RWPE2 (cell line): ENCODE measurements around the gene NFE2L3.

Experiments used
- ATAC-seq: fragments of 200-7000 bp; cut with Tn5 transposase; 3 replicates; pipeline ENCODE4 v1.9.1; 2021; ENCODE audit warnings: low read depth
- DNase-seq: peaks from one replicate; pipeline ENCODE4 v3.0.0-alpha.2; 2020; ENCODE audit warnings: low spot score
- H3K27ac ChIP-seq: fragments of 450-650 bp; 2 replicates; pipeline ENCODE4 v1.5.1; 2017; ENCODE audit warnings: mild to moderate bottlenecking; ENCODE audit not compliant: poor library complexity, severe bottlenecking
- H3K27me3 ChIP-seq: fragments of 250-450 bp; sonication (Bioruptor Pico); 2 replicates; pipeline ENCODE4 v1.5.1; 2021; ENCODE audit warnings: mild to moderate bottlenecking, moderate library complexity; ENCODE audit not compliant: insufficient read depth, poor library complexity, severe bottlenecking
- H3K36me3 ChIP-seq: fragments of 250-450 bp; sonication (Bioruptor Pico); 2 replicates; pipeline ENCODE4 v1.5.1; 2020; ENCODE audit warnings: low read depth, mild to moderate bottlenecking, moderate library complexity
- H3K4me1 ChIP-seq: fragments of 250-450 bp; sonication (Bioruptor Pico); 2 replicates; pipeline ENCODE4 v1.5.1; 2021; ENCODE audit warnings: mild to moderate bottlenecking, moderate library complexity; ENCODE audit not compliant: insufficient read depth, poor library complexity, severe bottlenecking
- H3K4me3 ChIP-seq: fragments of 250-450 bp; sonication (Bioruptor Pico); 2 replicates; pipeline ENCODE4 v1.5.1; 2021; ENCODE audit warnings: mild to moderate bottlenecking, moderate library complexity; ENCODE audit not compliant: severe bottlenecking
- H3K9me3 ChIP-seq: fragments of 250-450 bp; sonication (Bioruptor Pico); 2 replicates; pipeline ENCODE4 v1.5.1; 2021; ENCODE audit warnings: mild to moderate bottlenecking, moderate library complexity; ENCODE audit not compliant: severe bottlenecking
- CTCF ChIP-seq: fragments of 450-650 bp; IDR thresholded peaks from one replicate; pipeline ENCODE4 v1.5.1; 2017; ENCODE audit warnings: mild to moderate bottlenecking, moderate library complexity; ENCODE audit not compliant: poor library complexity, severe bottlenecking

The NFE2L3 gene

GRCh38 chr7:26212921-26213718 is 61.1 kb downstream of the NFE2L3 start:
- ATAC-seq, result no peak; the same call in 2 of the 3 replicates
- DNase-seq, result no peak
- Histone ChIP-seq H3K27me3 (no peaks in the 10 kb centered on the region), H3K36me3 (peaks cover 50% of the 10 kb centered on the region), H3K4me3 (no peak overlapping the region), H3K27ac (no peak overlapping the region), H3K4me1 (no peaks in the 10 kb centered on the region), H3K9me3 (no peaks in the 10 kb centered on the region)
- no peak for TF ChIP-seq CTCF

GRCh38 chr7:26213807-26214515 is 62.0 kb downstream of the NFE2L3 start:
- no peak overlapping the region for H3K4me3 ChIP-seq
- ATAC-seq (no peak), DNase-seq (no peak)
- peaks cover 41% of the 10 kb centered on the region for H3K36me3 ChIP-seq
- H3K27ac ChIP-seq, result no peak overlapping the region
- TF ChIP-seq CTCF, result no peak
- no peaks in the 10 kb centered on the region for H3K9me3 ChIP-seq
- H3K4me1 ChIP-seq, result no peaks in the 10 kb centered on the region
- no peaks in the 10 kb centered on the region for H3K27me3 ChIP-seq

GRCh38 chr7:26216049-26216448 is 64.1 kb downstream of the NFE2L3 start:
- no peak for TF ChIP-seq CTCF
- H3K4me3 ChIP-seq, result no peak overlapping the region
- H3K36me3 ChIP-seq, result peaks cover 20% of the 10 kb centered on the region
- DNase-seq, result no peak
- H3K4me1 ChIP-seq, result no peaks in the 10 kb centered on the region
- H3K9me3 ChIP-seq, result no peaks in the 10 kb centered on the region
- ATAC-seq, result 0 out of 3 replicates have a peak, but pooled peaks have one; percentile 34
- no peaks in the 10 kb centered on the region for H3K27me3 ChIP-seq
- H3K27ac ChIP-seq, result no peak overlapping the region

- no peak for TF ChIP-seq CTCF
- DNase-seq (no peak), ATAC-seq (no peak)
- no peaks in the 10 kb centered on the region for H3K9me3 ChIP-seq
- H3K4me1 ChIP-seq, result no peaks in the 10 kb centered on the region
- H3K36me3 ChIP-seq, result no peaks in the 10 kb centered on the region
- H3K4me3 ChIP-seq, result no peak overlapping the region
- no peak overlapping the region for H3K27ac ChIP-seq
- no peaks in the 10 kb centered on the region for H3K27me3 ChIP-seq
Measured at GRCh38 chr7:26224359-26224758, 72.4 kb downstream of the NFE2L3 start.

- Histone ChIP-seq H3K27me3 (no peaks in the 10 kb centered on the region), H3K9me3 (no peaks in the 10 kb centered on the region), H3K4me3 (no peak overlapping the region), H3K4me1 (no peaks in the 10 kb centered on the region), H3K27ac (no peak overlapping the region), H3K36me3 (no peaks in the 10 kb centered on the region)
- no peak for TF ChIP-seq CTCF
- DNase-seq, result no peak
- no peak for ATAC-seq
Measured at GRCh38 chr7:26227987-26228386, 76.0 kb downstream of the NFE2L3 start.
